T-helper 22 cell (primary cell): ENCODE data around the gene CES5A.
"Not testable (repeated sequence)": the region's sequence is repeated elsewhere in the genome, so short reads cannot be mapped to it uniquely, and the experiment has no call there.

ENCODE experiments used
- DNase-seq: peaks from one replicate; pipeline ENCODE4 v3.0.0-alpha.2; 2020; ENCODE audit warnings: low read depth

CES5A gene

DNA sequence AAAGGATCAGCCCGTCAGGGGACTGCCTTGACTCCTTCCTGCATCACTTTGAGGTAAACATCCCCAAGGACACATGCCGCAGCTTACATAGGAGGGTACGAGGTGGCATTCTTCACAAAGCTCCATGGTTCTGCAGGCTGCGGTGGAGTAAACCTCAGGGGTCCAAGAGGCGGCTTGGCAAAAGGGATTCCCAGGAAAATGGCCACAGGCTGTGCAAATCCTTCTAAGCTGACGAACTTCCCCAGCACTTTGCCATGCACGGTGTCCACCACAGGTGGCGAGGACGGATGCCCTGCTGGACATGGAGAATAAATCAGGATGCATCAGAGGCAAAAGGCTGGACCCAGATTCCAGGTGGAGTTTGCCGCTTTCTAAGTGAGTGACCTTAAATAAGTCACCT, 46.5 kb downstream of the CES5A start:
- DNase-seq: no peak

DNA sequence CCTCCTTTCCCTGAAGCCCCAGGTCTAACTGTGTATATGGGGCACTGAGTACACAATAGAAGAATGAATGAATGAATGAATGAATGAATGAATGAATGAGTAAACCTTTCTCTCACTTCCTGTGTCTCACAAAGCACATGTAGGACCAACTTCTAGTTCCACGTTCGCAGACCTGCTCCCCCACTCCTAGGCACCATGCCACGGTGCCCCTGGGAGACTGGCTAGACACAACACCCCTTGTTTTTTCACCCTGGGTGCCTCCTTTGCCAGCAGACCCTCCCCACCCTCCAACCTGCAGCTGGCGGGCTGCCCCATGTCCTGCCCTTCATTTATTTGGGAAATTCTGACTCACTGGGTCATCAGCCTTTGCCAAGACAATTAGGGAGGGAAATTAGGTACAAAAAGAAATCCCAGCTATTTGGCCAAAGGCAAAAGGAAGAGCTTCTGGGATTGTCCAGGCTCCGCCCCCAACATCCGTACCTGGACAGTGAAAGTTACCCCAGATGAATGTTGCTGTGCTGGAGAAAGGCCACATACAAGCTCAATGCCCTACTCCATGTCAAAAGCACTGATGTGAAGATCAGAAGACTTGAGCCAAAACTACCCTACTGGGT, 50.0 kb downstream of the CES5A start:
- no peak for DNase-seq

DNA sequence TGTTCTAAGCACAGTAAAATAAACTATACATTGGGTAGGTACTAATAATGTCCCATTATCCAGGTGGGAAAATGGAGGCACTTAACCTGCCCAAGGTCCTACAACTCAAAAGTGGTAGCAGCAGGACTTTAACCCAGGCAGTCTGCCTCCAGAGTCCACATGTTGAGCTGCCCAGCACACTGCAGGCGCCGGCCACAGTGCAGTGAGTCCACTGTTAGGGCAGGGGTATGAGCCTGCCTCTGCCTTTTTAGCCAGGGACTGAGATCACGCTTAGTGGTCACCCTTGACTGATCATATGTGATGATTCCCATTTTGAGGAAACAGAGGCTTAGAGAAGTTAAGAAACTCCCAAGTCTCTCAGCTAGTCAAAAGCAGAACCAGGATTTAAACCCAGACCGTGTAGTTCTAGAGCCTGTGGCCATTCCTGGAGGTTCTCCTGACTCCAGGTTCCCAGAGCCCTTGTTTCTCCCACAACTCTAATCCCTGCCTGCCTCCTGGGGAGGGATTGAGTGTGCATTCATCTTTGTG, 50.6 kb downstream of the CES5A start:
- DNase-seq: no peak

DNA sequence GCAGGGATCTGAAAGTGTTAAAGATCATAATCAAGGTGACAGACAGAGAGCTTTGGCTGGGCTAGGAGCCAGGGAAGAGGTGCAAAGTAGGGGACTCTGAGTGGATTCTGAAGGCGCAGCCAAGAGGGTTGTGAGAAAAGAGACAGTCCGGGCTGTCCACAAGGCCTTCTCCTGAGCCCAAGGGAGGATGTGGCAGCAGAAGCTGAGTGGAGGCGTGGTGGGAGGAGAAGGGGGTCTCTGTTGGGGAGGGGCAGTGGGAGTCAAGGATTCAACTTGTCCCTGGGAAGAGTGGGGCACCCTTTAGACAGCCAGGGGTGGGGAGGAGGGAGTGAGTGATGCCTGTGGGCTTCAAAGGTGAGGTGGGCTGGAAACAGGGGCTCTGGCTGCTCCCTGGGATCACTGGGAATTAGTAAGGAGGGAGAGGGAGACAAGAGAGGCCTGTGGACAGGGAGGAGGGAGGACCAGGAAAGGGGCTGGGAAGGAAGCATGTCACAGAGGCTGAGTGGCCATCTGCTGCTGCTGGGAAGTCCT, 52.8 kb downstream of the CES5A start:
- no peak for DNase-seq

DNA sequence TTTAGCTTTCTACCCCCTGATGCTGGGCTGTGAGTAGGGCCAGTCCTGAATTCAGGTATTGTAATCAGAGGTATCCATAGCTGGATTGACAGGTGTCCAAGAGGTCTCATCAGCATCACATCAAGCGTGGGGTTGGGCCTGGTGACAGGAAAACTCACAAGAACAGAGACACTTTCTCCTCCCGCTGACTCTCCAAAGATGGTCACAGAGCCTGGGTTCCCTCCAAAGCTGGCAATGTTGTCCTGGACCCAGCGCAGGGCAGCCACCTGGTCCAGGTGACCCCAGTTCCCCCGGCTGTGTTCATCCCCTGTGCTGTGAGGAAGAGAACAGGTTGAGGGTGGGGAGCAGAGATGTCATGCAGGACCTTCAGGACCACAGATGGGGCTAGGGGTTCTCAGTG, 54.0 kb downstream of the CES5A start:
- DNase-seq: no peak

DNA sequence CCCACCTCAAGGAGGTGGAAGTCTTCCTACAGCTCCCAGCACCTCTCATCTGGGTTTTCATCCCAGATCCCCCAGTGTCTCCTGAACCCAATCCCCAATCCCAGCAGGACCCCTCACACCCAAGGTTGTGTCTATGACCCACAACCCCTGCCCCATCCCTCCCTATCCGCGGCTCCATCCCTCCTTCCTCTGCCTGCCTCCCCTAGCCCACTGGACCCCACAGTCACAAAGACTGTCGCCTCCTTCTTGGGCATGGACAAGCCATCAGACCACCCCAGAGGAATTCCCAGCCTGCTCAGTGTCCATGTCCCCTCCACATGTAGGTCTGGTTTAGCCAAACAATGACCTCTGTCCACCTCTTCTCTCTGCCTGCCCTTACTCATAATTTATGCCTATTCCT, 54.6 kb downstream of the CES5A start:
- DNase-seq: no peak

DNA sequence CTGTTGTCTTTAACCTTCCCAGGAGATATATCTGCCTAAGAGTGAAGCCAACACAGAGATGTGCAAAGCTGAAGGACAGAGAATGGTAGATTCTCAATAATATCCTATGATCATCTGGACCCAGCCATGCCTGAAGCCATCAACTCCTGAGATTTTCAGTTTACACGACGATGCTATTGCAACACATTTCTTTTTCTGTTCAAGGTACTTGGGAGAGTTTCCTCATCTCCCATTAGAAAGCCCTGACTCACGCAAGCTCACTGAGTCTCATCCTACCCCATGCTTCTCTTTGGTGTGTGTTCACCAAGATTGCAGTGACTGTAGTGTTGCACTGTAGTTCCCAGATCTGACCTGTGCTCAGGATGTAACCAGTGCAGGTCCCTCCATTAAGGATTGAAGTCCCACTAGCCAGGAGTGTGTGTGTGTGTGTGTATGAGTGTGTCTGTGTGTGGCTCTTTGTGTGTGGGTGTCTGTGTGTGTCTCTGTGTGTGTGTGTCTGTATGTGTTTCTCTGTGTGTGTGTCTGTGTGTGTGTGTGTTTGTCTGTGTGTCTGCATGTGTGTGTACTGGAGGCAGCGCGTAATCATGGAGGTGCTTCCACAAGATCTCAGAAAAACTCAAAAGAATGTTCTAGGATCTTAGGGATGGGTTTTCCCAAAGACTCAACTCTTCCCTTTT, 57.8 kb downstream of the CES5A start:
- no peak for DNase-seq

DNA sequence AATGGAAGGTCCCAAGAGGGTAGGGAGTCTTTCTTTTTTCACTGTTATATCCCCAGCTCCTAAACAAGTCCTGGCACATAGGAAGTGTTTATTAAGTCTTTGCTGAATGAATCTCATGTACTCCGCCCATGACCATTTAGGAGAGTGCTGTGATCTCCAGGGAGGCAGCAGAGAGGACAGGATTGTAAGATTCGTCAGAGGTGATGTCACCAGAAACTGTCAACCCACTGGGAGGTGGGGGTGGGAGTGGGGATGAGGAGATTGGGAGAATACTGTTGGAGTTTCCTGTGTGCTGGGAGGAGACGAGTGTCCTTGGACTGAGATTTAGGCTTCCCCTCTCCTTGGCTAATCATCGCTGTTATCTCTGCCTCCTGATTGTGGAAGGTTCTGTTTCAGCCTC, 59.0 kb downstream of the CES5A start:
- not testable (repeated sequence) for DNase-seq

DNA sequence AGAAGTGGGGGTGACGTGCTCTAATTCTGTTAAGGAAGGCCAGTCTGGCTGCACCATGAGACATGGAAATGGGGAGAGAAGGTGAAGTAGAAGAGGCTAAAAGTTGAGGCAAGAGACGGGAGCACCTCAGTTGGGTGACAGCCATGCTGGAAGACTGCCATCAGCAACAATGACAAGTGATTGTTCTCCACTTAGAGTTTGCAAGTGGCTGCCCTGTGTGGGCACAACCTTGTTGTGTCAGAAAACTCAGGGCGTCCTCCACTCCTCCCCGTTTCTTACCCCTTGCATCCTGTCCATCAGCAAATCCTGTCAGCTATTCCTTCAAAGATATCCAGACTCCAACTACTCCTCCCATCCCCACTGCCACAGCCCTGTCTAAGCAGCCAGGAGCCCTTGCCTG, 59.9 kb downstream of the CES5A start:
- DNase-seq: no peak

DNA sequence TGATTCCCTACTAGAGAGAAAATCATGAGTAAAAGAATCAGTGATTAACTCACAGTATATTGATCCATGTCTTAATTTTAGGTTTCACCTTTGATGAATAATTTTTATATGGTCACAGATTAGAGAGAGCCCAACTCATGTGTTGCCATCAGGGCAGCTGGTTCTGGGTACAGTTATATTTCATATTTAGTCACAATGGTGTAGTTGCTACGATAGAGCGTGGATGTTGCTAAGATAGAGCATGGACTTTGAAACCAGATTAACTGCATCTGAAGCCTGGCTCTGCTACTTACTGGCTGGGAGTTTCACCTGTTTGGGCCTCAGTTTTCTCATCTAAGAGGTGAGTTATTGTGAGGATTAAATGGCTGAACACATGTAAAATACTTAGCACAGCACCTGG, 61.0 kb downstream of the CES5A start:
- not testable (repeated sequence) for DNase-seq

DNA sequence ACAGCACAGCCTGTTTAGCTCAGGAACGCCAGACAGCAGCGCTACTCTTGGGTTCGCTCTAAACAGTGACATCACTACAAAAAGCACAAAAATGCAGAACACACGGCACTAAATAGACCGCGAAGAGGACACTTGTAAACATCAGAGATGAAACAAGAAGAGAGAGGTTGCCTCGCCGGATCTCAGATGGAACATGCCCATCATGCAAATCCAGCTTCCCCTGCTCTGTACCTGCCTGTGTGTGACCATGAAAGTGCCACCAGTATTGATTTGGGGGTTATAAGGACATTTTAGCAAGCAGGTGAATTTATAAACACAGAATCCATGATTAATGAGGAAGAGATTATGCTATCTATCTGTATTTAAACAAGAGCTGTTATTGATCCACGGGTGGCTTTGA, 61.4 kb downstream of the CES5A start:
- DNase-seq: not testable (repeated sequence)

DNA sequence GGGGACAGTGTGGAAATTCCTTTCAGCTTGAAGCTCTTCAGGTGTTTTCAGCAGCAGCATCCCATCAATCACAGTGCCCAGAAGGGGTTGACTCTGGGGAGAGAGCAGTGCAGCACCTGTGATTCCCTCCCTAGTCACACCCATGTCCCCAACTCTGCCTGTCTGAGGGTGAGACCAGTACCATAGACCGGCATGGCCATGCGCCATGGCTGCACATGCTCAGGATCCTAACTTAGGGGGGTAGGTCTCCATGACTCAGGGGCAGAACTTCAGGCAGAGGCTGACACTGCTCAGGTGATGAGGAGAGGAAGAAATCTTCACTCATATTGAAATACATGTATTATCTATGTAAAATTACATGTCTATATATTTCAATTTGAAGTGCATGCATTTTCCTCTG, 62.2 kb downstream of the CES5A start:
- DNase-seq: no peak

DNA sequence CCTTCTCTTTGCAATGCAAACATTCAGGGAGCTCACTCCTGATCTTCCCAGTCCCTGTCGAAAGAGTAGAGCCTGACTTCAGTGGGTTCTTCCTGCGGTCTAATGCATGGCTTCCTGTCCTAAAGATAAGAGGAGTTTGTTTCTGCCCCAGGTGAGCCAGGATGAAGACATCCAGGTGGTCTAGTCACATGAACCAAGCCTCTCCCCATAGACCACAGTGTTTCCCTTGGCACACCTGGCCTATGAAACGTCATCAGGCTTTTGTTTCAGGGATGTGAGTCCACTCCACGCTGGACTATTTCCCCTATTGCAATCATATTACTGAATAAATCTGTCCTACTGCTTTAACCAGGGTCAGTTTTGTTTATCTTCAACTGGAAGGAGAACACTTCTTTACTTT, 63.4 kb downstream of the CES5A start:
- no peak for DNase-seq

DNA sequence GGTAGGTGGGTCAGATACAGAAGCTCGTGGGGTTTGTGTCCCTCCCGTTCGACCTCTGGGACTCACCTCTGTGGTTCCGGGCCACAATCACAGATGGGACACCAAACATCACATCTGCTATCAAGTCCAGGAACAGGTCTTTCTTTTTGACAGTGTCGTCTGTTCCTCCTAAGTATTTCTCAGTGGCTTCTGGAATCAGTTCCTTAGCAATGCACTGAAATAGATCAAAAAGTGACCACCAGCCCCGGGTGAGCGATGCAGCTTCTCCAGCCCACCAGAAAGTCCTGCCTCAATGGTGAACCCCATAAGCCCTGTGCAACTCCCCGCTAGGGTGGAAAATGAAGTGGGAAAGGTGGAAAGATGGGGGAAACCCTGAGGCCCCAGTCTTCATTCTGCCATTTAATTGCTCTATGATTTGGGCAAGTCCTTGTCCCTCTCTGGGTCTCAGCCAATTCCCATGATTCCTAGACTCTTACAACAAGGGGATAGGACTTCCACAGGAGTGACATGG, 64.7 kb downstream of the CES5A start:
- no peak for DNase-seq

DNA sequence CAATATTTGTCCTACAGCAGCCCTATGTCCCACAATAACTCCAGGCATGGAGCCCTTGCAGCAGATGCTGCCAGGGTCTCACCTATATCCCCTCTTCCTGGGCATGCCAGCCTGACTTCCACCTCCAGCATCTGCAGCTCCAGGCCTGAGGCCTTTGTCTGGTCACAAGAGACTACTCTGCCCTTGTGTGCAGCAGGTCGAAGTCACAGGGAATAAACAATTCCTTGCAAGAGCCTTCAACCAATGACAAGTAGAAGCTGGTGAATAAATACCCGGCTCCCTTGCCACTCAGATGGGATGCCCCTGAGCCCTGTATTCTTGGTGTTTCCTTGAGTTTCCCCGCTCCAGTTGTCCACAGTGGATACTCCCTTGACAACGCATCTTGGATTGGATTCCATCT, 65.3 kb downstream of the CES5A start:
- DNase-seq: no peak

DNA sequence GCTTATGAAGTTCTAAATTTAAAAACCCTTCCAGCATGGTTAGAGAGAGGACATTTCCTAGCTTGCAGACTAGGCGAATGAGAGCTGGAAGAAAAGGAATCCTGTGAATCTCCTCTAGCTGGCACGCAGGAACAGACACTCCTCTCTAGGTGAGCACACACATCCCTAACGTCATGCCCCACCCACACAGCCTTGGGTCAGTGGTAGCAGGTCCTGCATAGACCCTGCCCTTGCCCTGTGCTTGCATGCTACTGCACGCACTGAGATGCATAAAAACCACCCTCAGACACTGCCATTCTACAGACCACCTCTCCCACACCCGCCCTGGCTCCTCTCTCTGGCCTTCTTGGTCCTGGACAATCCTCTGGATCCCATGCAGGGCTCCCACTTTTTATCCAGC, 65.8 kb downstream of the CES5A start:
- DNase-seq: no peak

DNA sequence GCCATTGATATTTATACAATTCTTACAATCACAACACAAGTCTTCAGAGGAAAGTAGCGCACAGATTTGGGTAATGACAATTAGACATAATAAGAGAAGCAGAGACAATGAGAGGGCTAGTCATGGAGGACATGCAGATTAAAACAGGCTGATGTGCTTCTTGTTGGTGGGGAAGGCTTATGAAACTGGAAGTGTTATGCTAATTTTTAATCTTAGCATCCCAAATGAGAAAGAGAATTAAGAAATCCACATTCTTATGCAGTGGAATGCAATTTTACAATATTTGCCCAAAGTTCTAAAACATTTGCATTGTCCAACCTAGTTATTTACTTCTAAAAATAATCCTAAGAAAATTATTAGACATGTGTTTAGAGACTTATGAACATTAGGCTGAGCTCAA, 66.9 kb downstream of the CES5A start:
- DNase-seq: not testable (repeated sequence)

DNA sequence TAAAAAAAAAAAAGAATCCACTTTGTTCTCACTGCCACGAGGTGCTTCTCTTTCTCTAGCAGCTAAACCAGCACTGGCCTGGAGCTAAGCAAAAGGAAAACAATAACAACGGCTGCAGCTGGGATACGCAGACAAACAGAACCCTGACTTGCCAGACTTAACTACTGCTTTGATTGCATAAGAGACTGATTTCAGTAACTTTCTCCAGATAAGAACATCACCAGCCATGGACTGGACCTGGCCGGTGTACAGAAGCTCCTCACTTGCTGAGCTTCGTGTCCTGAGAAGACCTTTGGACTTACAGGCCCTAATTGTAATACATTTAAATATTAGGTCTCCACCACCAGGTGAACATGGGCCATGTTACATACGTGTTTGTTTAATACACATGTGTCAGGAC, 70.1 kb downstream of the CES5A start:
- not testable (repeated sequence) for DNase-seq

DNA sequence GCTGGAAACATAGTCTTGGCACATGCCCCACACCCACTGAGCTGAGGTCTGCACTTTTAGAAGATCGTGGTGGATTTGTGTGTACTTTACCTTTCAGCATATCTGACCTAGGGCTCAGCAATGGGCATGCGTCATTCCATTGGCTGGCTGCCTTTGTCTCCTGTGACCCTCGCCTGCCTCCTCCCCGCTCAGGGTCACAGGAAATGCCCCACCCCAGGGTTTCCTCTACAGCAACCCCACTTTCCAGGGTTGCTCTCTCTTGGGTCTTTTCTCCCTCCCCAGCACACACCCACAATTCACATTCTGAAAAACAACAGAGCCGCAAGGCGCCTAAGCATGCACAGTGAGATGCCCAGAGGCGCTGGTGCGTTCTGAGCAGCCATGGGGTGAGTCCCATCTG, 71.5 kb downstream of the CES5A start:
- DNase-seq: not testable (repeated sequence)
